ENCODE data around the gene CPTP.
A peak's percentile ranks its signal among the peaks of the same experiment; 100 is the strongest.
"Not testable (repeated sequence)": the region's sequence is repeated elsewhere in the genome, so short reads cannot be mapped to it uniquely, and the experiment has no call there.

Gene CPTP

GRCh38 chr1:1315435-1315954 lies 9.1 kb upstream of the CPTP start:
- no peak overlapping the region for H3K4me3 ChIP-seq (ENCODE audit: low read depth, low read length)
- TF ChIP-seq, protein P1, sequence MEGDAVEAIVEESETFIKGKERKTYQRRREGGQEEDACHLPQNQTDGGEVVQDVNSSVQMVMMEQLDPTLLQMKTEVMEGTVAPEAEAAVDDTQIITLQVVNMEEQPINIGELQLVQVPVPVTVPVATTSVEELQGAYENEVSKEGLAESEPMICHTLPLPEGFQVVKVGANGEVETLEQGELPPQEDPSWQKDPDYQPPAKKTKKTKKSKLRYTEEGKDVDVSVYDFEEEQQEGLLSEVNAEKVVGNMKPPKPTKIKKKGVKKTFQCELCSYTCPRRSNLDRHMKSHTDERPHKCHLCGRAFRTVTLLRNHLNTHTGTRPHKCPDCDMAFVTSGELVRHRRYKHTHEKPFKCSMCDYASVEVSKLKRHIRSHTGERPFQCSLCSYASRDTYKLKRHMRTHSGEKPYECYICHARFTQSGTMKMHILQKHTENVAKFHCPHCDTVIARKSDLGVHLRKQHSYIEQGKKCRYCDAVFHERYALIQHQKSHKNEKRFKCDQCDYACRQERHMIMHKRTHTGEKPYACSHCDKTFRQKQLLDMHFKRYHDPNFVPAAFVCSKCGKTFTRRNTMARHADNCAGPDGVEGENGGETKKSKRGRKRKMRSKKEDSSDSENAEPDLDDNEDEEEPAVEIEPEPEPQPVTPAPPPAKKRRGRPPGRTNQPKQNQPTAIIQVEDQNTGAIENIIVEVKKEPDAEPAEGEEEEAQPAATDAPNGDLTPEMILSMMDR (IDR thresholded peaks at IDR 0.05; ENCODE audit: low read depth, low read length), result no peak
- no peak for DNase-seq (ENCODE audit: low read depth, low spot score)
- in situ Hi-C loops (cut with HindIII; ENCODE audit: low sequenced_read_pairs), result no loop called here

DNA sequence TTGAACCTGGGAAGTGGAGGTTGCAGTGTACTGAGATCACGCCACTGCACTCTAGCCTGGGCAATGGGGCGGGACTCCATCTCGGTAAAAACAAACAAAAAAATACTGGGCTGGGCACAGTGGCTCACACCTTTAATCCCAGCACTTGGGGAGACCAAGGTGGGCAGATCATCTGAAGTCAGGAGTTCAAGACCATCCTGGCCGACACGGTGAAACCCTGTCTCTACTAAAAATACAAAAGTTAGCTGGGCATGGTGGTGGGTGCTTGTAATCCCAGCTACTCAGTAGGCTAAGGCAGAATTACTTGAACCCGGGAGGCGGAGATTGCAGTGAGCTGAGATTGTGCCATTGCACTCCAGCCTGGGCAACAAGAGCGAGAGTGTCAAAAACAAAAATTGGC lies 8.4 kb upstream of the CPTP start:
- in situ Hi-C loops (cut with HindIII; ENCODE audit: low sequenced_read_pairs); DNase-seq (ENCODE audit: low read depth, low spot score): not testable (repeated sequence)

GRCh38 chr1:1317420-1317819 lies 7.2 kb upstream of the CPTP start:
- in situ Hi-C loops (cut with HindIII; ENCODE audit: low sequenced_read_pairs), result no loop called here
- H3K4me3 ChIP-seq (ENCODE audit: low read depth, low read length), result no peak overlapping the region
- DNase-seq (ENCODE audit: low read depth, low spot score), result no peak
- TF ChIP-seq, protein P1 (IDR thresholded peaks at IDR 0.05; ENCODE audit: low read depth, low read length), result no peak

More for the DNA sequence above, 8.4 kb upstream of the CPTP start:
- not testable (repeated sequence) for H3K4me3 ChIP-seq (ENCODE audit: low read depth, low read length)

DNA sequence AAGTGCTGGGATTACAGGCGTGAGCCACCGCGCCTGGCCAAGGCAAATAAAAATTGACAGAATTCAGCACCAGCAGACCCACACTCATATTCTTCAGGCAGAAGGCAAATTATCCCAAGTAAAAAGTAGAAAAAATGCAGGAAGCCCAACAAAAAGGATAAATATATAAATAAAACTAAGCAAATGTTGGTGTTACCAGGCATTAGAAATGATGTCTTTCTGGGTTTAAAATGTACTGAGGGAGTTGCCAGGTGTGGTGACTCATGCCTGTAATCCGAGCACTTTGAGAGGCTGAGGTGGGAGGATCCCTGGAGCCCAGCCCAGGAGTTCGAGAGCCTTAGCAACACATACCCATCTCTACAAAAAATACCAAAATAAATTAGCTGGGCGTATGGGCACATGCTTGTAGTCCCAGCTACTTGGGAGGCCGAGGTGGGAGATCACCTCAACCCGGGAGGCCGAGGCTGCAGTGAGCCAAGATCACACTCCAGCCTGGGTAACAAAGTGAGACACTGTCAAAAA lies 6.4 kb upstream of the CPTP start:
- TF ChIP-seq, protein P1 (IDR thresholded peaks at IDR 0.05; ENCODE audit: low read depth, low read length), result no peak
- DNase-seq (ENCODE audit: low read depth, low spot score), result peak; percentile 95
- in situ Hi-C loops (cut with HindIII; ENCODE audit: low sequenced_read_pairs), result no loop called here
- no peak overlapping the region for H3K4me3 ChIP-seq (ENCODE audit: low read depth, low read length)

DNA sequence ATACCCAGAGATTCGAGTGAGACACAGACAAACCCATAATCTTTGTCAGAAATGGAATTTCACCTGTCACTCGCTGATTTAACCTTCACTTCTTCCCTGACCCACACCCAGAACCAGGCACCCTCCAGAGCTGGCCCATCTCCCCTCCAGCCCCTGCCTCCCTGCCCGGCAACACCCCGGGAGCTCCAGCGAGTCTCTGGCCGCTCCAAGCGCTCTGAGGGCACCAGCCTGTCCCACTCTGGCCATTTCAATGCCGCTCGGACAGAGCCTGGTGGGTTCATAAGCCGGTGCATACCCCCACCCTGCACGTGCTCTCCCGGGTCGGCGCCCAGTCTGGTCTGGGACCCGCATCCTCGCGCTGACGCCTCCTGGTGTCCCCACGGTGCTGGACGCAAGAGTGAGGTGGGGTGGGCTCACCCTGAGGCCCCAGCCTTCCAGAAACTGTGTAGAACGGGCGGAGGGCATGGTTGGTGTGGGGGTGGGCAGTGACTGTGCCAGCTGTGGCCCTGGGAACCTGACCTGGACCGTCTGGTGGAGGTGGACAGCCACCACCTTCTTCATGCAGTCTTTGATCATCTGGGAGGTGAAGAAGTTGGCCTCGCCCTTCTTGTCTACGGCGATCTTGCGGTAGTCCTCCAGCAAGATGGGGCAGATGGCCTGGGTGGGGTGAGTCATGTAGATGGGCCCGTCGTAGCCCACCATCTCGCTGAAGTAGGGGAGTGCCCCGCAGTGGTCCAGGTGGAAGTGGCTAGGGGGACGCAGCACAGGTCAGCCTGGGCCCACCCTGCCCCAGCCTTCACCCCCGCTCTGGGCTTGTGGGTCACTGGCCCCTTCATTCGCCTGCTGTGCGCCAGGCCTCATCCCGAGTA lies 5.6 kb upstream of the CPTP start:
- no peak overlapping the region for H3K4me3 ChIP-seq (ENCODE audit: low read depth, low read length)
- TF ChIP-seq, protein P1 (IDR thresholded peaks at IDR 0.05; ENCODE audit: low read depth, low read length), result no peak
- in situ Hi-C loops (cut with HindIII; ENCODE audit: low sequenced_read_pairs), result no loop called here
- DNase-seq (ENCODE audit: low read depth, low spot score), result no peak

DNA sequence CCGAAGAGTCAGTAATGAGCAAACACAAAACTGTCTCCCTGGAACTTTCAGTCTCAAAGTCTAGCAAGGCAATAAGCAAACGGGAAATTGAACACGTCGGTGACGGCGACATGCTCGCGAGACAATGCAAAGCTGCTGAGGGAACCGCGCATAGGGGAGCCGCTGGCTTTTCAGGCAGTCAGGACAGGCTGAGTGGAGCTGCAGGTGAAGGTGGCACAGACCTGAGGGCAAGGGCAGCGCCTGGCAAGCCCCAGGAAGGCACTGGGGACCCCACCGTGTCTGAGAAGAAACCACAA lies 5.0 kb upstream of the CPTP start:
- DNase-seq (ENCODE audit: low read depth, low spot score), result no peak
- TF ChIP-seq, protein P1 (IDR thresholded peaks at IDR 0.05; ENCODE audit: low read depth, low read length), result no peak
- no peak overlapping the region for H3K4me3 ChIP-seq (ENCODE audit: low read depth, low read length)
- in situ Hi-C loops (cut with HindIII; ENCODE audit: low sequenced_read_pairs), result no loop called here
